MM.1S (cell line): ENCODE results near the gene SCAPER.

Experiments
- EZH2 ChIP-seq: fragments of 300-600 bp; sonication (generic); optimal IDR thresholded peaks from 2 replicates; pipeline ENCODE3; 2017; ENCODE audit warnings: low read depth, mild to moderate bottlenecking, antibody characterized with exemption, low read length, mixed read lengths
- EZH2phosphoT487 ChIP-seq: fragments of 300-600 bp; sonication (generic); IDR thresholded peaks from 2 replicates; pipeline ENCODE4 v1.6.1; 2018; ENCODE audit warnings: antibody characterized with exemption, low read length
- TF ChIP-seq, protein P1 (sequence below): fragments of 300-600 bp; sonication (generic); IDR thresholded peaks from 2 replicates; pipeline ENCODE4 v1.5.1; 2016; ENCODE audit warnings: antibody characterized with exemption, low read length, mixed read lengths

DNA sequence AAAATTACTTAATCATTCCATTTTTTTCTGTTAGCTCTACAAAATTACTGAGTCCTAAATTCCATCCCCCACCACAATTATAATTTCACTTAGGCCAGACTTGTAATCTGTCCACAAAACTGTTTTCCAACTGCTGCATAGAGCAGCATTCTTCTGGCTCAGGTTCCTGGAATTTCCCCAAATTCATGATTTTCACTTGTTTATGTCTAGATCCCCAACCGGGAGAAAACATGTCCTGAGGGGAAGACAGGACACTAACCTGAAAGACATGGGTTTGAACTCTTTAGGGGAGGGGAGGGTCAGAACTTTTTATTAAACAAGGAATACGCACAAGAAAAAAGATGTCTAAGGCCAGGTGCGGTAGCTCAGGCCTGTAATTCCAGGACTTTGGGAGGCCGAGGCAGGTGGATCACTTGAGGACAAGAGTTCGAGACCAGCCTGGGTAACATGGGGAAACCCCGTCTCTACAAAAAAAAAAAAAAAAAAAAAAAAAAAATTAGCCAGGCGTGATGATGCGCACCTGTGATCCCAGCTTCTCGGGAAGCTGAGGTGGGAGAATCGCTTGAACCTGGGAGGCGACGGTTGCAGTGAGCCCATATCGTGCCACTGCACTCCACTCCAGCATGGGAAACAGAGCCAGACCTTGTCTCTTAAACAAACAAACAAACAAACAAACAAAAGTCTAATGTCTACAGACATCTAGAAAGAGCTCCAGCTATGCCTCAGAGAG is 595.4 kb downstream of the SCAPER start:
- TF ChIP-seq, protein P1, sequence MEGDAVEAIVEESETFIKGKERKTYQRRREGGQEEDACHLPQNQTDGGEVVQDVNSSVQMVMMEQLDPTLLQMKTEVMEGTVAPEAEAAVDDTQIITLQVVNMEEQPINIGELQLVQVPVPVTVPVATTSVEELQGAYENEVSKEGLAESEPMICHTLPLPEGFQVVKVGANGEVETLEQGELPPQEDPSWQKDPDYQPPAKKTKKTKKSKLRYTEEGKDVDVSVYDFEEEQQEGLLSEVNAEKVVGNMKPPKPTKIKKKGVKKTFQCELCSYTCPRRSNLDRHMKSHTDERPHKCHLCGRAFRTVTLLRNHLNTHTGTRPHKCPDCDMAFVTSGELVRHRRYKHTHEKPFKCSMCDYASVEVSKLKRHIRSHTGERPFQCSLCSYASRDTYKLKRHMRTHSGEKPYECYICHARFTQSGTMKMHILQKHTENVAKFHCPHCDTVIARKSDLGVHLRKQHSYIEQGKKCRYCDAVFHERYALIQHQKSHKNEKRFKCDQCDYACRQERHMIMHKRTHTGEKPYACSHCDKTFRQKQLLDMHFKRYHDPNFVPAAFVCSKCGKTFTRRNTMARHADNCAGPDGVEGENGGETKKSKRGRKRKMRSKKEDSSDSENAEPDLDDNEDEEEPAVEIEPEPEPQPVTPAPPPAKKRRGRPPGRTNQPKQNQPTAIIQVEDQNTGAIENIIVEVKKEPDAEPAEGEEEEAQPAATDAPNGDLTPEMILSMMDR, result no peak
- TF ChIP-seq EZH2, result no peak
- no peak for TF ChIP-seq EZH2phosphoT487
